Measurements from ENCODE around the gene SIRPB2.

- no peak for TF ChIP-seq CTCF (IDR thresholded peaks at IDR 0.05)
- TF ChIP-seq POLR2A (IDR thresholded peaks at IDR 0.05) = no peak
Observed at GRCh38 chr20:1486566-1486965, 4.7 kb downstream of the SIRPB2 start.
